ENCODE measurements around the gene SPATC1L.
"Not testable (repeated sequence)": the region's sequence is repeated elsewhere in the genome, so short reads cannot be mapped to it uniquely, and the experiment has no call there.

Gene SPATC1L

GRCh38 chr21:46187261-46187660 is 3.0 kb upstream of the SPATC1L start:
- POLR2A ChIA-PET: no interaction called here

DNA sequence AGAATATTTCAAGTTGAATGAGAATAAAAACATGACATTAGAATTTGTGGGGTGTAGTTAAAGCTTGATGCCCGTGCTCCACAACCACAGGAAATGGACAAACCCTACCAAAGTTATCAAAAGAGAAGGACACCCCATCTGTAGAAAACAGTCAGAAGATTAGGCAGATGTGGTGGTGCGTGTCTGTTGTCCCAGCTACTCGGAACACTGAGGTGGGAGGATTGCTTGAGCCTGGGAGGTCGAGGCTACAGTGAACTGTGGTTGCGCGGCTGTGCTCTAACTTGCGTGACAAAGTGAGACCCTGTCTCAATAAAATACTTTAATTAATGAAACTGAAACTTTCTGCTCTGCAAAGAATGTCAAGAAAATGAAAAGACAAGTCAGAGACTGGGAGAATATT is 1.5 kb upstream of the SPATC1L start:
- ChIA-PET CTCF (no interaction called here), POLR2A (no interaction called here)
- no peak for TF ChIP-seq FOXK2 (IDR thresholded peaks at IDR 0.05)
- no peak for TF ChIP-seq FOXA1 (IDR thresholded peaks at IDR 0.05)
- TF ChIP-seq ZNF384 (IDR thresholded peaks at IDR 0.05): no peak
- TF ChIP-seq SUZ12 (IDR thresholded peaks at IDR 0.05): no peak
- TF ChIP-seq LEF1 (IDR thresholded peaks at IDR 0.05; ENCODE audit: borderline replicate concordance): no peak
- no peak for TF ChIP-seq SP1 (IDR thresholded peaks at IDR 0.05)
- TF ChIP-seq FOXM1 (IDR thresholded peaks at IDR 0.05; ENCODE audit: borderline replicate concordance): no peak
- TF ChIP-seq L3MBTL2 (conservative IDR thresholded peaks at IDR 0.05): no peak
- TF ChIP-seq CTBP1 (IDR thresholded peaks at IDR 0.05; ENCODE audit: borderline replicate concordance): no peak
- TF ChIP-seq HDGF (IDR thresholded peaks at IDR 0.05; ENCODE audit: borderline replicate concordance): no peak
- no peak for TF ChIP-seq PKNOX1 (IDR thresholded peaks at IDR 0.05)
- no peak for DNase-seq (ENCODE audit: extremely low spot score)

More at GRCh38 chr21:46187261-46187660, 3.0 kb upstream of the SPATC1L start:
- no peak for TF ChIP-seq FOXM1 (IDR thresholded peaks at IDR 0.05; ENCODE audit: borderline replicate concordance)
- no peak for TF ChIP-seq CTBP1 (IDR thresholded peaks at IDR 0.05; ENCODE audit: borderline replicate concordance)
- no peak for TF ChIP-seq PKNOX1 (IDR thresholded peaks at IDR 0.05)
- TF ChIP-seq FOXK2 (IDR thresholded peaks at IDR 0.05): no peak
- TF ChIP-seq L3MBTL2 (conservative IDR thresholded peaks at IDR 0.05): no peak
- no peak for TF ChIP-seq LEF1 (IDR thresholded peaks at IDR 0.05; ENCODE audit: borderline replicate concordance)
- DNase-seq (ENCODE audit: extremely low spot score): no peak
- CTCF ChIA-PET: no interaction called here

- ChIA-PET CTCF (no interaction called here), POLR2A (no interaction called here)
- TF ChIP-seq ZNF384 (IDR thresholded peaks at IDR 0.05) (no peak), TARDBP (IDR thresholded peaks at IDR 0.05) (no peak), L3MBTL2 (conservative IDR thresholded peaks at IDR 0.05) (peak; percentile 35; the same call in 1 of the 2 replicates), PKNOX1 (IDR thresholded peaks at IDR 0.05) (peak; percentile 95), FOXM1 (IDR thresholded peaks at IDR 0.05; ENCODE audit: borderline replicate concordance) (no peak), CTBP1 (IDR thresholded peaks at IDR 0.05; ENCODE audit: borderline replicate concordance) (no peak)
- peak; percentile 80 for DNase-seq (ENCODE audit: extremely low spot score)
Observed at GRCh38 chr21:46184625-46185555, 631 bp upstream of the SPATC1L start.

DNA sequence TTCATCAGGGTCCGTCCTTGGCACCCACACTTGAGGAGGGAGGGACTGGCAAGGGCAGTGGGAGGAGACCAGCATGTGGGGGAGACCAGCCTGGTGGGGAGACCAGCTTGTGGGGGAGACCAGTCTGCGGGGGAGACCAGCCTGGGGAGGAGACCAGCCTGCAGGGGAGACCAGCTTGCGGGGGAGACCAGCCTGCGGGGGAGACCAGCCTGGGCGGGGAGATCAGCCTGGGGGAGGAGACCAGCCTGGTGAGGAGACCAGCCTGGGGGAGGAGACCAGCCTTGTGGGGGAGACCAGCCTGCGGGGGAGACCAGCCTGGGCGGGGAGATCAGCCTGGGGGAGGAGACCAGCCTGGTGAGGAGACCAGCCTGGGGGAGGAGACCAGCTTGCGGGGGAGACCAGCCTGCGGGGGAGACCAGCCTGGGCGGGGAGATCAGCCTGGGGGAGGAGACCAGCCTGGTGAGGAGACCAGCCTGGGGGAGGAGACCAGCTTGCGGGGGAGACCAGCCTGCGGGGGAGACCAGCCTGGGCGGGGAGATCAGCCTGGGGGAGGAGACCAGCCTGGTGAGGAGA is 836 bp downstream of the SPATC1L start:
- CTCF ChIA-PET; POLR2A ChIA-PET; DNase-seq (ENCODE audit: extremely low spot score): not testable (repeated sequence)

GRCh38 chr21:46182548-46183336 is 1.5 kb downstream of the SPATC1L start:
- no peak for TF ChIP-seq PKNOX1 (IDR thresholded peaks at IDR 0.05)
- TF ChIP-seq BHLHE40 (IDR thresholded peaks at IDR 0.05; ENCODE audit: borderline replicate concordance): no peak
- no peak for TF ChIP-seq LEF1 (IDR thresholded peaks at IDR 0.05; ENCODE audit: borderline replicate concordance)
- TF ChIP-seq HDGF (IDR thresholded peaks at IDR 0.05; ENCODE audit: borderline replicate concordance): no peak
- TF ChIP-seq ARNT (IDR thresholded peaks at IDR 0.05): no peak
- no peak for TF ChIP-seq ZNF384 (IDR thresholded peaks at IDR 0.05)
- TF ChIP-seq NFRKB (IDR thresholded peaks at IDR 0.05): no peak
- TF ChIP-seq L3MBTL2 (conservative IDR thresholded peaks at IDR 0.05): no peak
- TF ChIP-seq ELF4 (IDR thresholded peaks at IDR 0.05): no peak
- TF ChIP-seq FOXA1 (IDR thresholded peaks at IDR 0.05): no peak
- DNase-seq (ENCODE audit: extremely low spot score): no peak
- ChIA-PET POLR2A (no interaction called here), CTCF (no interaction called here)

All from HEK293T (cell line).